GM21737 (cell line): ENCODE results near the gene MIB1.

ENCODE experiments used
- ATAC-seq: cut with Tn5 transposase; IDR thresholded peaks from one replicate; pipeline ENCODE4 v1.9.1; 2021; ENCODE audit warnings: mild to moderate bottlenecking, moderate library complexity; ENCODE audit not compliant: unreplicated experiment

The MIB1 gene

DNA sequence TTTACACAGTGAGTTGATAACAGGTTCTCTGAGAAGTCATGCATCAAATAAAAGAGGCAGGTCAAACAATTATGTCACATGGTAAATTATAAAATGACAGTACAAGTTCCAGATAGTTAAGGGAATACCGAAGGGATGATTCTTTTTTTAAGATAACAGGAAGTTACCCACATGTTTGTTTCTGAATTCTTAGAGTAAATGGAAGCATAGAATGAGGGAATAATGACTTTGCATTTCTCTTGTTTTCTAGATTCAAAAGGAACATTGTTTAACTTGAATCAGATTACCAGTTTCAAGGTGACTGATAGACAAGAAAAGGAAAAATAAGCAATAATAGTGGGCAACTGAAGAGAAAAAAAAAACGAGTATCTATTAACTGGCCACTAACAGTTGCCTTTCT, 124.5 kb downstream of the MIB1 start:
- ATAC-seq, result no peak

- no peak for ATAC-seq
These were observed 128.2 kb downstream of the MIB1 start for GRCh38 chr18:21868770-21869169.

DNA sequence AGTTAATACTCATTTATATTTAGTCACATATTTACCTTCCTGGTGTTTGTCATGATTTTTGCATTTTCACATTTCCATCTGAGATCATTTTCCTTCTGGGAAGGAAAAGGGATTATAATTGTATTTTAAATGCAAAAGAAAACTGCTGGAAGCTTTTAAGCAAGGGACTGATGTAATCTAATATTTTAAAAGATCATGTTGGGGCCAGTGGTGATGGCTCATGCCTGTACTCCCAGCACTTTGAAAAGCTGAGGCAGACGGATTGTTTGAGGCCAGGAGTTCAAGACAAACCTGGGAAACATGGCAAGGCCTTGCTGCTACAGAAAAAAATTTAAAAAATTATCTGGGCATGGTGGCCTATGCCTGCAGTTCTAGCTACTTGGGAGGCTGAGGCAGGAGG, 149.0 kb downstream of the MIB1 start:
- ATAC-seq, result no peak

GRCh38 chr18:21894619-21895367, 154.2 kb downstream of the MIB1 start:
- ATAC-seq, result no peak

DNA sequence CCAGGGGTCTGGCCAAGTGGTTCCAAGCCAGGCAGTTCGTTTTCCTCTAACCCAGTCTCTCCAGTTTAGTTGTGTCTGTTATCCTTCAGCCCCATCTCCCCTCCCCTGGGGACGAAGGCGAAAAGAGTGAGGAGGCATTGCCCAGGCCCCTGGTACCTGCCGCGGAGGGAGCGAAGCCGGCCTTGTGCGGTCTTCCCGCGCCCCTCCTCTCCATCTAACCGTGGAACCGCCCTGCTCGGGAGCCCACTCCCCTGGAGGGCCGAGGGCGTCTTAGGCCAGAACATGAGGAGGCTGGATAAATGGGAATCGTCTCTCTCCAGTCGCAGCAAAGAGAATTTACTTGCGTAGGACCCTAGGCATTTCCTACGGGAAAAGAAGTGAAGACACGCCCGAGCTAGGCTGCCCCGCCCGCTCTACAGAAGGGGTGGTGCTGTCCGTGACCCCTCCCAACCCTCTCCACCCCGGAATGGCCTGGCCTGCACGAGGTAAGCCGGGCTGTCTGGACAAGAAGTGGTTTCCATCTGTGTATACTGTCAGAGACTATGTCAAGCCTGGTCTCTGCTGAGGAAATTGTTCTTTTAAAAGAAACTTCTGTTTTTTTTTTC, 156.2 kb downstream of the MIB1 start:
- no peak for ATAC-seq

- ATAC-seq, result no peak
These were observed 157.2 kb downstream of the MIB1 start for GRCh38 chr18:21897811-21898210.

DNA sequence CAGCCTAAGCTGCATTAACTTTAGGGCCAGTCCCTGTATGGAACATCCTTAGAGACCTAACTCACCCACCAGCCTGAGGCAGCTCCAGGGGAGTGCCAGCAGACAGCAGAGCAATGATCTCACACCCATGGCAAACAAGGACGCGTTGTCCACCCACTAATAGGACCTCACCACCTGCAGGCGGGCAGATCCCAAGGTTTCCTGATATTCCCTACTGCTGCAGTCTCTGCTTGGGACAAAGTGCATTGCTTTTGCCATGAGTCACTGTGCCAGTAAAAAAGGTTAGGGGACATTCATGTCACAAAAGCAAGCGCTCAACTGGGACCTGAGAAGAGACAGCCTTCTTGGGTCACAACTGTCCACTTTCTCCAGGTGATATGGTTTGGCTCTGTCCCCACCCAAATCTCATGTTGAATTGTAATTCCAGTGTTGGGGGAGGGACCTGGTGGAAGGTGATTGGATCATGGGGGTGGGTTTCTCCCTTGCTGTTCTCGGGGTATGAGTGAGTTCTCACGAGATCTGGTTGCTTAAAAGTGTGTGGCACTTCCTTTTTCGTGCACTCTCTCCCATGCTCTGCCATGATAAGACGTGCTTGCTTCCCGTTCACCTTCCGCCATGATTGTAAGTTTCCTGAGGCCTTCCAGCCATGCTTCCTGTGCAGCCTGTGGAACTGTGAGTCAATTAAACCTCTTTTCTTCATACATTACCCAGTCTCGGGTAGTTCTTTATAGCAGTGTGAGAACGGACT, 160.2 kb downstream of the MIB1 start:
- no peak for ATAC-seq

- ATAC-seq, result no peak
These were observed 160.9 kb downstream of the MIB1 start for GRCh38 chr18:21901423-21901945.

- no peak for ATAC-seq
These were observed 163.1 kb downstream of the MIB1 start for GRCh38 chr18:21903709-21904108.

GRCh38 chr18:21904856-21905255, 164.3 kb downstream of the MIB1 start:
- no peak for ATAC-seq

GRCh38 chr18:21907451-21907850, 166.9 kb downstream of the MIB1 start:
- no peak for ATAC-seq

- ATAC-seq, result no peak
These were observed 168.1 kb downstream of the MIB1 start for GRCh38 chr18:21908711-21909110.

- ATAC-seq, result no peak
These were observed 170.3 kb downstream of the MIB1 start for GRCh38 chr18:21910906-21911305.

DNA sequence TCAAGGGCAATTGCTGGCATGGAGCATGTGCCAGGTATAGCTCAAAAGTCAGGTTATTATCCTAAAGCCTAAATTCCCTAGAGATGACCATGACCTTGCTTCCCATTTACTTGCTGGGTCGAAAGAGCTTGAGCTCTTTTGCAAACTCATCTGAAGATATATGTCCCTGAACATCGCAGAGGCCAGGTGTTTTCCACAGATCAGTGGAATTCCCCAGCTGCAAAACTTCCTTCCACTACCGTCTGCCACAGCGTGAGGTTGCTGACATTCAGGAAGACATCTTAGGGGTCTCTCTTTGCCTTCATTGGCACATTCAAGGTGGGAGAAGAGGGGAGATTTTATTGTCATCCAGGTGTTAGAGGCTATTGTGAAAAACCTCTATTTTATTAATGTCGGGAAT, 171.0 kb downstream of the MIB1 start:
- no peak for ATAC-seq

DNA sequence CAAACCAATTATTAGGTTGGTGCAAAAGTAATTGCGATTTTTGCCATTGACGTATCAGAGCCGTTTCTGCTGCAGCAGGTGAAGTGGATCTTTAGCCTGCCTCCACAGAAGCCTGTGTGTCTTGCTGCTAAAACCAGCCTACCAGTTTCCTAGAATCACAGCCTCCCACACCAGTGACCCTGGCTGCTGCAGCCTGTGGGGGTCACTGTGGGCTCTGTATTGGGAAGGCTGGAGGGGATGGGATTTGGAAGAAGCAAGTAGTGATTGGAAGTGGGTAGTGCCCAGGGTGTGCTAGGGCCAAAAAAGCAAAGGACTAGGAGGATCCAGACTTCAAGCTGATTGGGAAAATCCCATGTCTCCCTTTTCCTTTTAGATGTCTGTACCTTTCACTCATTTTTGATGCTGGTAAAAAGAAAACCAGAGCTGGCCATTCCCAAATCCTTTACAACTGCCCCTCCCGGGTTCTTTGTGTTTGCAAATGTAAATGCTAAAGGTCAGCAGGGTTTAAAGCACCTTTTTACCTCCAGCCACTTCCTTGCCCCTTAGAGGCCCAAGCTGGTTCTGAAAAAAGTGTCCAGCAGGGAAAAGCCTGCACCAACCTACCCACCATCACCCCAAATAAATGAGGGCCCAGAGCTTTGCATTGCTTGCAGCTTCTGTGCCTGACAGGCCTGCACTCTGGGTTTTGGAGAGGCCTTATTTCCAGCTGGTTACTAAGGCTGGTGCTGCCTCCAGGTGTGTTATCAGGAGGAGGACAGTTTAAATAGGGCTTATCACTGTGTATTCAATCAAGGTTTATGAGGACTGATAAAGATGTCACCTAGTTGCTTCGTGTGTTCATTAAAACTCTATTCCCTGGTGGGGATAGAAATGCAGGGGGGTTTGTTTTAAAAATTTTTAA, 172.0 kb downstream of the MIB1 start:
- no peak for ATAC-seq

- ATAC-seq, result no peak
These were observed 174.2 kb downstream of the MIB1 start for GRCh38 chr18:21914739-21915319.

DNA sequence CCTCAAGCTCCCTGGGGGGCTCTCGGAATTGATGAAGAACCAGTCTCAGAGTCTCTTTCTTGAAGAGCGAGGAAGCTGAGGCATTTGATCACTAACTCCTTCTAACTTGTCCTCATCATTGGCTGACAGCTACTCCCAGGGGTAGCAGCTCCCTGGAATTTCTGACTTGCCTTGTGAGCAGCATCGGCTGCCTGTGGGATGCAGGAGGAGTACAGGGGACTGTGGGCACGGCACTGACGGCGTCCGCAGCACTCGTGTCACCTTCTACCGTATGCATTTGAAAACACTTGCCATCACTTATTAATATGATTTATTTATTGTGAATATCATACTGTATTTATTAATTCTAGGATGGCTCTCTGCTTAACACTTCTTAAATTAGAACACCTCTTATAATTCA, 175.0 kb downstream of the MIB1 start:
- ATAC-seq, result no peak

DNA sequence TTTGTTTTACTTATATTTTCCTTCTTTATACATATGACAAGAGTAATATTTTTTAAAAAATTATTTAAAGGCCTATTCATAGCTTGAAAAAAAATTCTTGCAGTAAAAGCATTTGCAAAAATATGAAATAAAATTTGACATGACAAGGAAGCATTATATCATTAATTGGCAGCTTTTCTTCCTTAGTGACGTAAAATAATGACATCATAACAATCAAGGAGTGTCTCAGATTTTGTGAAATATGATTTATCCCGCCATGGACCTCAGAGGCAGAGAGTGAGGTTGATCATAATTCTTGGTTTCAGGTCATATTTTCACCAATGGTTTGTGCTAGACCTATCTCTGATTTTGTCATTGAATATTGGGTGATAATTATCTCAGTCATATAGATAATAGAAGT, 176.0 kb downstream of the MIB1 start:
- no peak for ATAC-seq

DNA sequence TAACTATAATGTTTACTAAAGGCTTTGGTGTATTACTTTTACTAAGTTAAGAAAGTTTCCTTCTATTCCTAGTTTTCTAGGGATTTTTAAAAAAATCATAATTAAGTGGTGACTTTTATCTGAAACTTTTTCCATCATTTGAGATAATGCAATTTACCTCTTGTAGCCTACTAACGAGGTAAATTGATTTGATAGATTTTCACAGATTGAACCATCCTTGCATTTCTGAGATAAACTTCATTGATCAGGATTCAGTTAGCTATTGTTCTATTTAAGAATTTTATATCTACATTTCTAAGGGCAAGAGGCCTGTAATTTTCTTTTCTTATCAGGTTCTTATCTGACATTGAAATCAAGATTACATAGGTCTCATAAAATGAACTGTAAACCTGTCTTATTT, 178.1 kb downstream of the MIB1 start:
- ATAC-seq, result no peak
